Thyroid gland (tissue), 4 donors: Measurements from ENCODE around the gene RPRD1A.
"Not testable (repeated sequence)": the region's sequence is repeated elsewhere in the genome, so short reads cannot be mapped to it uniquely, and the experiment has no call there.

Experiments
- POLR2A ChIP-seq, 2 donors: fragments of 450-650 bp; IDR thresholded peaks; one replicate each; pipeline ENCODE4 v1.6.1; 2017; ENCODE audit warnings: antibody characterized with exemption in 2 of 2, mild to moderate bottlenecking in 2 of 2, moderate library complexity in 1 of 2
- TF ChIP-seq, protein P1 (sequence below), 6 experiments: fragments of 200-600 bp in 3 of 6; fragments of 450-650 bp in 3 of 6; sonication (generic) in 3 of 6; IDR thresholded peaks; one replicate each; pipeline ENCODE4 v1.5.1; 2016 to 2019; ENCODE audit warnings: antibody characterized with exemption in 6 of 6, mild to moderate bottlenecking in 2 of 6, inconsistent platforms in 1 of 6, moderate library complexity in 1 of 6

DNA sequence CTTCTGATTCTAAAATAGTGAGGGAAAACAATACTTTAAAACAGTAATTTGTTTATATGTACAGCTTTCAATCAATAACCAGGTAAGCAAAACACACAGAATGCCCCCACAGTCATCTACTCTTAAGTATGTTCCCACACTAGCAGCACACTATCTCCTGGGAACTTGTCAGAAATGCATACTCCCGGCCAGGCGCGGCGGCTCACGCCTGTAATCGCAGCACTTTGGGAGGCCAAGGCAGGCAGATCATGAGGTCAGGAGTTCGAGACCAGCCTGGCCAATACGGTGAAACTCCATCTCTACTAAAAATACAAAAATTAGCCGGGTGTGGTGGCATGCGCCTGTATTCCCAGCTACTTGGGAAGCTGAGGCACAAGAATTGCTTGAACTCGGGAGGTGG is 49.4 kb upstream of the RPRD1A start:
- TF ChIP-seq, protein P1, sequence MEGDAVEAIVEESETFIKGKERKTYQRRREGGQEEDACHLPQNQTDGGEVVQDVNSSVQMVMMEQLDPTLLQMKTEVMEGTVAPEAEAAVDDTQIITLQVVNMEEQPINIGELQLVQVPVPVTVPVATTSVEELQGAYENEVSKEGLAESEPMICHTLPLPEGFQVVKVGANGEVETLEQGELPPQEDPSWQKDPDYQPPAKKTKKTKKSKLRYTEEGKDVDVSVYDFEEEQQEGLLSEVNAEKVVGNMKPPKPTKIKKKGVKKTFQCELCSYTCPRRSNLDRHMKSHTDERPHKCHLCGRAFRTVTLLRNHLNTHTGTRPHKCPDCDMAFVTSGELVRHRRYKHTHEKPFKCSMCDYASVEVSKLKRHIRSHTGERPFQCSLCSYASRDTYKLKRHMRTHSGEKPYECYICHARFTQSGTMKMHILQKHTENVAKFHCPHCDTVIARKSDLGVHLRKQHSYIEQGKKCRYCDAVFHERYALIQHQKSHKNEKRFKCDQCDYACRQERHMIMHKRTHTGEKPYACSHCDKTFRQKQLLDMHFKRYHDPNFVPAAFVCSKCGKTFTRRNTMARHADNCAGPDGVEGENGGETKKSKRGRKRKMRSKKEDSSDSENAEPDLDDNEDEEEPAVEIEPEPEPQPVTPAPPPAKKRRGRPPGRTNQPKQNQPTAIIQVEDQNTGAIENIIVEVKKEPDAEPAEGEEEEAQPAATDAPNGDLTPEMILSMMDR (IDR thresholded peaks at IDR 0.05): not testable (repeated sequence)
- TF ChIP-seq POLR2A (IDR thresholded peaks at IDR 0.05): not testable (repeated sequence)
